Activated naive CD4-positive, alpha-beta T cell treated with anti-CD3 and anti-CD28 coated beads, Interleukin-2, amount 50 U/mL, for 72 hours (primary cell): ENCODE results near the gene MPC1. TPM values are rescaled to one million over a fixed set of nuclear protein-coding genes. Genes with fewer than 3 reads are reported as not detected.
"Not testable (repeated sequence)": the region's sequence is repeated elsewhere in the genome, so short reads cannot be mapped to it uniquely, and the experiment has no call there.

Experiments used
- ATAC-seq, 2 donors: fragments of 150-1000 bp; cut with Tn5 transposase; 2 replicates each; pipeline ENCODE4 v1.10.0; 2021; ENCODE audit warnings: mild to moderate bottlenecking in 2 of 2, moderate library complexity in 2 of 2
- DNase-seq, 2 donors: peaks; one replicate each; pipeline ENCODE4 v3.0.0; 2021 to 2022; ENCODE audit warnings: low spot score in 2 of 2
- H3K27ac Mint-ChIP-seq, 2 donors: one replicate each; pipeline ENCODE4 v1.8.0; 2022; ENCODE audit warnings: mild to moderate bottlenecking in 2 of 2, mixed read lengths in 2 of 2
- H3K36me3 Mint-ChIP-seq, 2 donors: one replicate each; pipeline ENCODE4 v1.8.0; 2022; ENCODE audit warnings: mixed read lengths in 2 of 2
- H3K9me3 Mint-ChIP-seq, 2 donors: one replicate each; pipeline ENCODE4 v1.8.0; 2022; ENCODE audit warnings: mixed read lengths in 2 of 2
- total RNA-seq, 2 donors: library from RNA; stranded (reverse); gene quantifications; one replicate each; pipeline ENCODE4 v1.2.3, GENCODE V29; 2022

MPC1 gene
- total RNA-seq, 2 donors from 2014 or later, result 11.9 to 22.9 TPM

DNA sequence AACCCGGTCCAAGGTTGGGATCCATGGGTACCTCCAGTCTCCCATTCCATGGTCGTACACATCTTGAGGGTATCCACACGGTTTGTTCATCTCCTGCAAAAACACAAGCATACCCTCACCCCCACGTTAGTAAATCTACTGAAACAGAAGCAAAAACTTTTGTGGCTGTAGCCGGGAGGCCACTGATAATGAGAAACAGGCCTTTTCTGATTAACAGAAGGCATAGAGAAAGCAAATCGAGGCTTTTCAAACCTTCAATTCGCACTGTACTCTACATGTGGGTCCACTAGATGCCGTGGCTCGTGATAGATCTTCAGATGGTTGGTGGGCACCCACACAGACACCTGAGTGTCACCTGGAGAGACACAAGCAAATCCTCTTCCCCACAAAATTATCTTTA lies 37.1 kb downstream of the MPC1 start:
- H3K9me3 Mint-ChIP-seq, result peaks cover 6 to 13% of the 10 kb centered on the region in 2 donors
- ATAC-seq, H3K27ac Mint-ChIP-seq, DNase-seq: not testable (repeated sequence)
- H3K36me3 Mint-ChIP-seq, result peaks cover 10 to 17% of the 10 kb centered on the region in 2 donors

- not testable (repeated sequence) for DNase-seq, H3K27ac Mint-ChIP-seq, ATAC-seq, H3K9me3 Mint-ChIP-seq
- H3K36me3 Mint-ChIP-seq, result peaks cover 6 to 17% of the 10 kb centered on the region in 2 donors
These were observed 37.8 kb downstream of the MPC1 start for GRCh38 chr6:166344921-166345320.

DNA sequence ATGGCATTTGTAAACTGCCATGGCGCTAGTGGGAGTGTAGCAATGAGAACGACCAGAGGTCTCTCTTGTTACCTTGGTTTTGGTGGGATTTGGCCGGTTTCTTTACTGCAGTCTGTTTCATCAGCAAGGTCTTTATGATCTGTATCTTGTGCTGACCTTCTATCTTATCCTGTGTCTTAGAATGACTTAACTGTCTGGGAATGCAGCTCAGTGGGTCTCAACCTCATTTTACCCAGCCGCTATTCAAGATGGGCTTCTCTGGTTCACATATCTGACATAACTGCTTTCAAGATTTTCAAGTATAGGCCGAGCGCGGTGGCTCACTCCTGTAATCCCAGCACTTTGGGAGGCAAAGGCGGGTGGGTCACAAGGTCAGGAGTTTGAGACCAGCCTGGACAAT lies 38.5 kb downstream of the MPC1 start:
- ATAC-seq (no peak), DNase-seq (no peak)
- Mint-ChIP-seq H3K9me3 (peaks cover 0 to 2% of the 10 kb centered on the region in 2 donors), H3K27ac (no peak overlapping the region), H3K36me3 (peaks cover 6 to 11% of the 10 kb centered on the region in 2 donors)

DNA sequence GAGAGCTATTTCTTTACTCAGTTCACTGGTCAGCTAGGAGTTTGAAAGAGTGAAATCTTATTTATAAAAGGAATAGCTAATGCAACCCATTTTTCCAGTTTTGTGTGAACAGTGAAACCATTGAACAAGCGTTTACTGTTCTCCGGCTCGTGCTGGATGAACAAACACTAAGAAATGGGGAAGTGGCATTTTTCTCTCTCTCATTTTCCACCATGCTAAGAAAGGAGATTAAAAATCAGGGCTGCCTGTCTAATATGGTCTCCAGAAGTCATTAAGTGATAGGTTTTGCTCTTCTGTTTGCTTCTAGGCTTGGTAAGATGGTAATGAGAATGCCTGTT lies 39.6 kb downstream of the MPC1 start:
- Mint-ChIP-seq H3K9me3 (no peaks in the 10 kb centered on the region), H3K27ac (peak overlapping the region in 1 of 2 donors; percentile 86), H3K36me3 (peaks cover 6 to 8% of the 10 kb centered on the region in 2 donors)
- no peak for DNase-seq
- ATAC-seq, result no peak

GRCh38 chr6:166342349-166343149 lies 40.2 kb downstream of the MPC1 start, which contains the start of gene SFT2D1:
Gene SFT2D1, minus strand, starts transcription at chr6:166342545. Its CDS starts 64 bp downstream, at chr6:166342481.
- ATAC-seq, result peak; percentile 87 to 90
- Mint-ChIP-seq H3K9me3 (no peaks in the 10 kb centered on the region), H3K27ac (peak within 1 kb of the TSS; percentile 86 to 93), H3K36me3 (peaks cover 7 to 11% of the 10 kb centered on the region in 2 donors)
- DNase-seq, result peak; percentile 70 to 88

- DNase-seq, result no peak
- no peaks in the 10 kb centered on the region for H3K9me3 Mint-ChIP-seq
- H3K27ac Mint-ChIP-seq, result peak overlapping the region; percentile 86 to 93
- ATAC-seq, result no peak
- peaks cover 10 to 16% of the 10 kb centered on the region in 2 donors for H3K36me3 Mint-ChIP-seq
These were observed 40.8 kb downstream of the MPC1 start for GRCh38 chr6:166341977-166342348.

- Mint-ChIP-seq H3K36me3 (peaks cover 10 to 16% of the 10 kb centered on the region in 2 donors), H3K27ac (peak overlapping the region; percentile 86 to 93), H3K9me3 (no peaks in the 10 kb centered on the region)
- ATAC-seq, result no peak
- DNase-seq, result no peak
These were observed 41.3 kb downstream of the MPC1 start for GRCh38 chr6:166341464-166341863.

GRCh38 chr6:166338854-166339253 lies 43.9 kb downstream of the MPC1 start:
- H3K36me3 Mint-ChIP-seq, result peaks cover 16 to 30% of the 10 kb centered on the region in 2 donors
- no peak for ATAC-seq
- no peaks in the 10 kb centered on the region for H3K9me3 Mint-ChIP-seq
- no peak overlapping the region for H3K27ac Mint-ChIP-seq
- DNase-seq, result no peak

- DNase-seq (no peak), ATAC-seq (no peak)
- Mint-ChIP-seq H3K36me3 (peaks cover 14 to 31% of the 10 kb centered on the region in 2 donors), H3K9me3 (no peaks in the 10 kb centered on the region), H3K27ac (no peak overlapping the region)
These were observed 45.9 kb downstream of the MPC1 start for GRCh38 chr6:166336847-166337246.

DNA sequence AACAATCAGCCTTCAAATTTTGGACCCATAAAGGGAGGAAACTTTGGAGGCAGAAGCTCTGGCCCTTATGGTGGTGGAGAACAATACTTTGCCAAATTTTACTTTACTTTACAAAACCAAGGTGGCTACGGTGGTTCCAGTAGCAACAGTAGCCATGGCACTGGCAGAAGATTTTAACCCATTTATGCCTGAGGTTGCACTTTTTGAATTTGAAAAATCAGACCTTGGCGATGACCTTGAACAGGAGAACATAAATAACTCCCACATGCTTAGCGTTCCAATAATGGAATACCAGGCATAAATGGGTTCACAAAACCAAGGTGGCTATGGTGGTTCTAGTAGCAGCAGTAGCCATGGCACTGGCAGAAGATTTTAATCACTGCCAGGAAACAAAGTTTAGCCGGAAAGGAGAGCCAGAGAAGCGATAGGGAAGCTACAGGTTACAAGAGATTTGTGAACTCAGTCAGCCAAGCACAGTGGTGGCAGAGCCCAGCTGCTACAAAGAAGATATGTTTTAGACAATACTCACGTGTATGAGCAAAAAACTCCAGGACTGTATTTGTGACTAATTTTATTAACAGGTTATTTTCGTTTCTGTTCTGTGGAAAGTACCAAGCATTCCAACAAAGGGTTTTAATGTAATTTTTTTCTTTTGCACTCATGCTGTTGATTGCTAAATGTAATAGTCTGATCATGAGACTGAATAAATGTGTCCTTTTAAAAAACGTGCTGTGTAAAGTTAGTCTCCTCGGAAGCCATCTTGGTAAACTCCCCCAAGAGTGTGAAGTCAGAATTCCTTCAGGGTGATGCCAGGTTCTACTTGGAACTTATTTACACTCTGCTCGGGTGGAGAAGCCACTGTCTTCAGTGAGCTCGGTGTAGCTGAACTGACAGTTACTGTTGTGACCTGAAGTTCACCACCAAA lies 47.1 kb downstream of the MPC1 start:
- peaks cover 10 to 26% of the 10 kb centered on the region in 2 donors for H3K36me3 Mint-ChIP-seq
- no peak for ATAC-seq

DNA sequence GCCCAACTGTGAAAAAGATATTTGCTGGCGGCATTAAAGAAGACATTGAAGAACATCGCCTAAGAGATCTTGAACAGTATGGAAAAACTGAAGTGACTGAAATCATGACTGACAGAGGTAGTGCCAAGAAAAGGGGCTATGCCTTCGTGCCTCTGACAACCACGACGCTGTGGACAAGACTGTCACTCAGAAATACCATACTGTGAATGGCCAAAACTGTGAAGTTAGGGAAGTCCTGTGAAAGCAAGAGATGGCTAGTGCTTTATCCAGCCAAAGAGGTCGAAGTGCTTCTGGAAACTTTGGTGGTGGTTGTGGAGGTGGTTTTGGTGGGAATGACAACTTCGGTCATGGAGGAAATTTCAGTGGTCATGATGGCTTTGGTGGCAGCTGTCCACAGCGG lies 47.9 kb downstream of the MPC1 start:
- Mint-ChIP-seq H3K27ac (no peak overlapping the region), H3K36me3 (peaks cover 10 to 26% of the 10 kb centered on the region in 2 donors), H3K9me3 (no peaks in the 10 kb centered on the region)
- ATAC-seq, result no peak
- no peak for DNase-seq

More for the DNA sequence above, 47.1 kb downstream of the MPC1 start:
- Mint-ChIP-seq H3K27ac (no peak overlapping the region), H3K9me3 (no peaks in the 10 kb centered on the region)
- DNase-seq, result no peak

DNA sequence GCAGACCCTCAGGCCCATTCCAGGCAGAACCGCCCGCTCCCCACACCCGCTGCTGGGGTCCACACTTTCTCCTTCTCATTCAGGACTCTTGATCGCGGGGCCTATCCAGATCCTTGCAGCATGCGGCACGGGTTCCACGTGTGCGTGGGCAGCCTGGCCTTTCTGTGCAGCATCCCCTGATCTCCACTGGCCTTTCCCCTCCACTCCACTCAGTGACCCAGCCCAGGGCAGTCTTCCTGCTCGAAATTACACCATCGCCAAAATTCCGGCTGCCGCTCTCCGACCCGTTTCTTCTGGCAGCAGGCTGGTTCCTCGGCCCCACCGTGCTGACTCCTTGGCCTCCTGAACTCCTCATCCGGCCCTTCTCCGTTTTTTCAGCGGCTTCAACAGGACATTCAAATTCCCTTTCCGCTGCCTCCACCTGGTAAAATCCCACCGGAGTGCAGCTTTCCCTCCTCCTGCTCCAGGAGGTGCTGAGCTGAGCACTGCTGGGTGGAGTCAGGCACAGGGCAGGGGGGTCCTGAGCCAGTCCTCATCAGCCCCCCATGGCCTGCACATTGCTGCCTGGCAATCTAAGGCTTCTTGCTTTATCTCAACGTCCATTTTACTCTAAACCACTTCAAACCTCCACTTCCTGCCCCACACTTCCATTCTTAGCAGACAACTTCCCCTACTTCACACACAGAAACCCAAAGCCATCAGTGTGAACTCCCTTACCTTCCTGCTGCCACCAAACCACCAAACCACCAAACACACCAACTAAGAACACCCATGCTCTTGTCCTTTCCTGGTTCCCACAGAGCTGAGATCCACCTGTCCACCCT lies 49.4 kb downstream of the MPC1 start:
- Mint-ChIP-seq H3K36me3 (peaks cover 10 to 26% of the 10 kb centered on the region in 2 donors), H3K9me3 (no peaks in the 10 kb centered on the region), H3K27ac (peak overlapping the region; percentile 1 to 9)
- DNase-seq, result no peak
- peak; percentile 90 to 96 for ATAC-seq

DNA sequence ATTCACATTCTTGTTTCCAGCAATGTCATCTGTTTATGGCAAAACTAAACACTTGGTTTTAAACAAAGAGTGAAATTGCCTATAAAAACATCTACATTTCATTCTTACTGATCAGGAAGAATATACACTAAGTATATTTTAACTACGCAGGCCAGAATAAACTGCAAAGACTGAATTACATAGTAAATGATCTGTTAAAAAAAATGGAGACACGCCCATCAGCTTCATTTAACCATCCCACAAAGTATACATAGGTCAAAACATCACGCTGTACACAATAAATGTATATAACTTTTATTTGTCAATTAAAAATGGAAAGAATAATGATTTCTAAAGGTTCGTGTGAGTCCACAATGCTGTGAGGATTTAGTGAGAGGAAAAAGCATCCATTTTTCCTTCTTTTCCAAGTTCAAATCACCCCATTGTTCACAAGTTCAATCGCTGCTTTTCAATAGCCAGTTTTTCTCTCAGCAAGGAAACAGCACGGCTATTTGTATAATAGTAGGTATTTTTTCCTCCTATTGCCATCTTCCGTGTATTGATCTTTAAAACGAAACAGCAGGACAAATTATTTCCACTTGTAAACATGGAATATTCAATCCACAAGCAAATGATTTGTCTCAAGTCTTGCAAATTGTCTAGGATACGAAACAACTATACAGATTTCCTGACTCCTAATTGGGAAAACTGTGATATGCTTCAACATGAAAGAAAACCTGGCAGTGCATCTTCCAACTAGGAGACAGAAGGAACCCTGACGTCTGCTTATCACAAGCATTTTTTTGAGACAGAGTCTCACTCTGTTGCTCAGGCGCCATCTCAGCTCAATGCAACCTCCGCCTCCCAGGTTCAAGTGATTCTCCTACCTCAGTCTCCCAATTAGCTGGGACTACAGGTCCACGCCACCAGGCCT lies 51.0 kb downstream of the MPC1 start:
- Mint-ChIP-seq H3K9me3 (no peaks in the 10 kb centered on the region), H3K27ac (no peak overlapping the region), H3K36me3 (peaks cover 5 to 18% of the 10 kb centered on the region in 2 donors)
- ATAC-seq, result no peak
- no peak for DNase-seq

DNA sequence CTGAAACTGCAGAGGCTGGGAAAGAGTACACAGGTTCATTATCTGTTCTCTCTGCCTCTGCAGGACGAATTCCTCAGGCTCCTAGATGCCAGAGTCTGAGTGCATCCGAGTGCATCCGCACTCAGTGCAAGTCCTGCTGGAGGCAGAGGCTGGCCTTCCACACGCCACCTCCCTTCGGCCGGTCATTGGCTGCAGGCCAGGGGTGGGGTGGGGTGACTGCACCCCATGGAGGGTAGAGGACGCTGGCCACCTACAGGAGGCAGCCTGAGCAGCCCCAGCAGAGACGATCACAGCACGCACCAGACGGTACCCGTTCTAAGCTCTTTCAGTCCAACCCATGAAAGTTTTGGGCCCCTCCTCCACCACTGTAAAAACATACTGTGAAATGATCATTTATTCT lies 52.1 kb downstream of the MPC1 start:
- DNase-seq (no peak), ATAC-seq (no peak)
- no peak overlapping the region for H3K27ac Mint-ChIP-seq
- H3K36me3 Mint-ChIP-seq, result peaks cover 5 to 18% of the 10 kb centered on the region in 2 donors
- H3K9me3 Mint-ChIP-seq, result no peaks in the 10 kb centered on the region

GRCh38 chr6:166325383-166326042 lies 57.2 kb downstream of the MPC1 start:
- ATAC-seq (no peak), DNase-seq (no peak)
- H3K36me3 Mint-ChIP-seq, result peaks cover 0 to 5% of the 10 kb centered on the region in 2 donors
- H3K9me3 Mint-ChIP-seq, result no peaks in the 10 kb centered on the region
- H3K27ac Mint-ChIP-seq, result no peak overlapping the region
